HepG2 (cell line): ENCODE measurements around the gene TBL3. TPM values are rescaled to one million over a fixed set of nuclear protein-coding genes. Genes with fewer than 3 reads are reported as not detected.

Experiments used
- ARID2 ChIP-seq: sonication (generic); formaldehyde crosslinking; IDR thresholded peaks from 2 replicates; pipeline ENCODE4 v1.8.1; 2022; ENCODE audit warnings: mild to moderate bottlenecking, missing genetic modification reagents, borderline replicate concordance
- ARNT2 ChIP-seq: sonication (generic); formaldehyde crosslinking; IDR thresholded peaks from 2 replicates; pipeline ENCODE4 v1.8.0; 2022; ENCODE audit warnings: mild to moderate bottlenecking, low read depth, missing genetic modification reagents, moderate library complexity
- ATF1 ChIP-seq: IDR thresholded peaks from 2 replicates; pipeline ENCODE4 v1.6.1; 2016; ENCODE audit warnings: mild to moderate bottlenecking, control low read depth
- ELF3 ChIP-seq: IDR thresholded peaks from 2 replicates; pipeline ENCODE4 v1.6.1; 2016; ENCODE audit warnings: missing genetic modification reagents, missing compliant biosample characterization
- FOXP1 ChIP-seq, 2 experiments: fragments of 450-650 bp in 1 of 2; IDR thresholded peaks; 2 replicates each; pipeline ENCODE4 v1.6.1; 2017 to 2018; ENCODE audit warnings: antibody characterized with exemption in 1 of 2
- GLI4 ChIP-seq: sonication (generic); formaldehyde crosslinking; IDR thresholded peaks from 2 replicates; pipeline ENCODE4 v1.5.1; 2020; ENCODE audit warnings: missing genetic modification reagents, mild to moderate bottlenecking, moderate library complexity, borderline replicate concordance
- KDM5B ChIP-seq: sonication (generic); formaldehyde crosslinking; IDR thresholded peaks from 2 replicates; pipeline ENCODE4 v1.4.0; 2020; ENCODE audit warnings: missing genetic modification reagents, mild to moderate bottlenecking, borderline replicate concordance
- MIXL1 ChIP-seq: IDR thresholded peaks from 2 replicates; pipeline ENCODE4 v1.6.1; 2016
- NCOA2 ChIP-seq: sonication (generic); formaldehyde crosslinking; IDR thresholded peaks from 2 replicates; pipeline ENCODE4 v1.8.0; 2022; ENCODE audit warnings: inconsistent platforms
- NFRKB ChIP-seq: fragments of 450-650 bp; IDR thresholded peaks from 2 replicates; pipeline ENCODE4 v1.6.1; 2017
- PLRG1 ChIP-seq: fragments of 450-650 bp; conservative IDR thresholded peaks from 2 replicates; pipeline ENCODE4 v1.6.1; 2016
- RAD21 ChIP-seq: fragments of 450-650 bp; formaldehyde crosslinking; IDR thresholded peaks from 2 replicates; pipeline ENCODE4 v1.5.0; 2020; ENCODE audit warnings: mild to moderate bottlenecking
- SOX6 ChIP-seq, 2 experiments: fragments of 450-650 bp in 1 of 2; sonication (generic) in 1 of 2; formaldehyde crosslinking in 1 of 2; IDR thresholded peaks; 2 replicates each; pipeline versions ENCODE4 v1.4.0 to v1.6.1; 2017 to 2020; ENCODE audit warnings: antibody characterized with exemption in 1 of 2, mild to moderate bottlenecking in 1 of 2, missing genetic modification reagents in 1 of 2
- SPEN ChIP-seq: sonication (generic); formaldehyde crosslinking; IDR thresholded peaks from 2 replicates; pipeline ENCODE4 v1.5.1; 2020; ENCODE audit warnings: low read depth, mild to moderate bottlenecking, missing genetic modification reagents
- TEAD3 ChIP-seq: optimal IDR thresholded peaks from 2 replicates; pipeline ENCODE3; 2016; ENCODE audit warnings: borderline replicate concordance
- ZC3H13 ChIP-seq: sonication (generic); formaldehyde crosslinking; IDR thresholded peaks from 2 replicates; pipeline ENCODE4 v1.8.1; 2023; ENCODE audit warnings: mild to moderate bottlenecking, missing genetic modification reagents, moderate library complexity
- ZNF235 ChIP-seq: sonication (generic); formaldehyde crosslinking; IDR thresholded peaks from 2 replicates; pipeline ENCODE4 v1.8.1; 2023; ENCODE audit warnings: mild to moderate bottlenecking, missing genetic modification reagents, borderline replicate concordance
- ZNF605 ChIP-seq: sonication (generic); formaldehyde crosslinking; IDR thresholded peaks from 2 replicates; pipeline ENCODE4 v1.8.0; 2022; ENCODE audit warnings: mild to moderate bottlenecking, missing genetic modification reagents
- ZNF615 ChIP-seq: sonication (generic); formaldehyde crosslinking; IDR thresholded peaks from 2 replicates; pipeline ENCODE4 v1.5.0; 2020; ENCODE audit warnings: mild to moderate bottlenecking, missing genetic modification reagents, borderline replicate concordance
- ZNF766 ChIP-seq: sonication (generic); formaldehyde crosslinking; IDR thresholded peaks from 2 replicates; pipeline ENCODE4 v1.5.0; 2020; ENCODE audit warnings: missing genetic modification reagents, borderline replicate concordance
- polyA plus RNA-seq, 8 experiments: library from polyadenylated mRNA; depleted of rRNA in 3 of 8; stranded (reverse) in 7 of 8; unstranded in 1 of 8; fragments of >200 nt; fragmentation: Illumina TruSeq in 4 of 8; extraction: Trizol in 4 of 8; gene quantifications; 2 replicates each; pipeline versions ENCODE4 v1.2.1 to v1.2.3, GENCODE V29; 2011 to 2016; ENCODE audit warnings: low read depth in 4 of 8, missing spikeins in 1 of 8, mixed read lengths in 1 of 8; ENCODE audit not compliant: insufficient read depth in 1 of 8
- total RNA-seq, 5 experiments: library from RNA; depleted of rRNA; stranded (reverse); fragments of >200 nt; fragmentation: Illumina TruSeq; extraction: Trizol; gene quantifications; 2 replicates each; pipeline ENCODE4 v1.2.3, GENCODE V29; 2016; ENCODE audit warnings: low read depth in 1 of 5
- TF ChIP-seq, protein P1 (sequence below): IDR thresholded peaks from 2 replicates; pipeline ENCODE4 v1.6.1; 2016; ENCODE audit warnings: mild to moderate bottlenecking
- TF ChIP-seq, protein P2 (sequence below): sonication (generic); formaldehyde crosslinking; IDR thresholded peaks from 2 replicates; pipeline ENCODE4 v1.5.0; 2020; ENCODE audit warnings: mild to moderate bottlenecking, low read depth, missing genetic modification reagents, borderline replicate concordance
- TF ChIP-seq, protein P3 (sequence below): sonication (generic); formaldehyde crosslinking; IDR thresholded peaks from 2 replicates; pipeline ENCODE4 v1.4.0; 2020; ENCODE audit warnings: missing genetic modification reagents, borderline replicate concordance

The TBL3 gene
- total and polyA plus RNA-seq, 2 of the 13 experiments (the other 11 are each of a cell fraction or from before 2014, with no cell fraction given) = 16.8 to 38.0 TPM

DNA sequence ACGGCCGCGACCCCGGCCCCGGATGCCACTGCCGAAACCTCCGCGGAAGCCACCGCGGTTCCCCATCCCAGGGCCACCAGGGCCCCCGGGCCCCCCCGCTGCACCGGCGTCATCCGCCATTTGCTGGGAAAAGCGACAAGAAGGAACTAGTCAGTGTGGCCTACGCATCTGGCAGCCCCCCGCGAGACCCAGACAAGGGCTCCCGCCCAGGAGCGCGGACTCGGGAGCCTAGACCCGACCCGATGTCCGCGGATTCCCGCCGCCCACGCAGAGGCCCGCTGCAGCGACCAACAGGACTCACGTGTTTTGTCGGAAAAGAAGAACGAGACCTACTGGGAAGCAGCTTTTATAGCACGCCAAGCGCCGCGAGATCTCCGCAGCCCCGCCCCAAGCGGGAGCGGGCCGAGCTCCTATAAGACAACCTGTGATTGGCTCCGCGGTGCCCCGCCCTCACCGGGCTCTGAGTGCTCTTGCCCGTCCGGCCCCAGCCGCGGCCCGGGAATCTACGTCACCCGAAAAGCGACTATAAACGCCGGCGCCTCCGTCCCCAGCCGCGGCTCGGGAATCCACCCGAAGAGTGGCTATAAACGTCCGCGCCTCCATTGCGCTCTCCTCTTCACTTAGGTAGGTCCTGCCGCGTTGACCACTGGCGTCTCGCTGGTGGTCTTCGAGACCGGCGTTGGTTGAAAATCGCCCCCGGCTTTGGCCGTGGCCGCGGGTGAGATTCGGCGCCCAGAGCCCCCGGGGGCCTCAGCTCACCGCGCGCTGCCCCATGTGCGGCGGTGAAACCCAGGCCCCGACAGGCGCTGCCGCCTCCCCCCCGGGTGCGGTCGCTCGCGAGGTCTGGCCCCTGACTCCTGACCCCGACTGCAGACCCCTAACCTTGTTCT is 7.1 kb upstream of the TBL3 start, which contains the start of gene RPS2 (continued):
- TF ChIP-seq, protein P1, sequence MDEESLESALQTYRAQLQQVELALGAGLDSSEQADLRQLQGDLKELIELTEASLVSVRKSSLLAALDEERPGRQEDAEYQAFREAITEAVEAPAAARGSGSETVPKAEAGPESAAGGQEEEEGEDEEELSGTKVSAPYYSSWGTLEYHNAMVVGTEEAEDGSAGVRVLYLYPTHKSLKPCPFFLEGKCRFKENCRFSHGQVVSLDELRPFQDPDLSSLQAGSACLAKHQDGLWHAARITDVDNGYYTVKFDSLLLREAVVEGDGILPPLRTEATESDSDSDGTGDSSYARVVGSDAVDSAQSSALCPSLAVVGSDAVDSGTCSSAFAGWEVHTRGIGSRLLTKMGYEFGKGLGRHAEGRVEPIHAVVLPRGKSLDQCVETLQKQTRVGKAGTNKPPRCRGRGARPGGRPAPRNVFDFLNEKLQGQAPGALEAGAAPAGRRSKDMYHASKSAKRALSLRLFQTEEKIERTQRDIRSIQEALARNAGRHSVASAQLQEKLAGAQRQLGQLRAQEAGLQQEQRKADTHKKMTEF = peak; percentile 88
- TF ChIP-seq ELF3 = peak; percentile 74
- TF ChIP-seq TEAD3 (CRISPR knock-in tag) = peak; percentile 5
- no peak for TF ChIP-seq ZNF615 (CRISPR knock-in tag)
- TF ChIP-seq, protein P2, sequence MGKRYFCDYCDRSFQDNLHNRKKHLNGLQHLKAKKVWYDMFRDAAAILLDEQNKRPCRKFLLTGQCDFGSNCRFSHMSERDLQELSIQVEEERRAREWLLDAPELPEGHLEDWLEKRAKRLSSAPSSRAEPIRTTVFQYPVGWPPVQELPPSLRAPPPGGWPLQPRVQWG = no peak
- no peak for TF ChIP-seq ARID2 (CRISPR knock-in tag)
- TF ChIP-seq ZC3H13 = peak; percentile 74
- TF ChIP-seq SPEN (CRISPR knock-in tag) = peak; percentile 99
- TF ChIP-seq ZNF766 (CRISPR knock-in tag) = peak; percentile 53; the same call in 1 of the 2 replicates
- peak; percentile 23; the same call in 1 of the 2 replicates for TF ChIP-seq ZNF605
- no peak for TF ChIP-seq MIXL1
- TF ChIP-seq ATF1 (CRISPR knock-in tag) = peak; percentile 96
- peak; percentile 42; the same call in 1 of the 2 replicates for TF ChIP-seq KDM5B (CRISPR knock-in tag)
- TF ChIP-seq NFRKB = no peak
- peak; percentile 25 for TF ChIP-seq RAD21
- TF ChIP-seq SOX6 (IDR thresholded peaks at IDR 0.05) = no peak
- peak; percentile 17; the same call in 1 of the 2 replicates for TF ChIP-seq SOX6 (CRISPR knock-in tag; IDR thresholded peaks at IDR 0.05)
- no peak for TF ChIP-seq GLI4 (CRISPR knock-in tag)
- TF ChIP-seq, protein P3, sequence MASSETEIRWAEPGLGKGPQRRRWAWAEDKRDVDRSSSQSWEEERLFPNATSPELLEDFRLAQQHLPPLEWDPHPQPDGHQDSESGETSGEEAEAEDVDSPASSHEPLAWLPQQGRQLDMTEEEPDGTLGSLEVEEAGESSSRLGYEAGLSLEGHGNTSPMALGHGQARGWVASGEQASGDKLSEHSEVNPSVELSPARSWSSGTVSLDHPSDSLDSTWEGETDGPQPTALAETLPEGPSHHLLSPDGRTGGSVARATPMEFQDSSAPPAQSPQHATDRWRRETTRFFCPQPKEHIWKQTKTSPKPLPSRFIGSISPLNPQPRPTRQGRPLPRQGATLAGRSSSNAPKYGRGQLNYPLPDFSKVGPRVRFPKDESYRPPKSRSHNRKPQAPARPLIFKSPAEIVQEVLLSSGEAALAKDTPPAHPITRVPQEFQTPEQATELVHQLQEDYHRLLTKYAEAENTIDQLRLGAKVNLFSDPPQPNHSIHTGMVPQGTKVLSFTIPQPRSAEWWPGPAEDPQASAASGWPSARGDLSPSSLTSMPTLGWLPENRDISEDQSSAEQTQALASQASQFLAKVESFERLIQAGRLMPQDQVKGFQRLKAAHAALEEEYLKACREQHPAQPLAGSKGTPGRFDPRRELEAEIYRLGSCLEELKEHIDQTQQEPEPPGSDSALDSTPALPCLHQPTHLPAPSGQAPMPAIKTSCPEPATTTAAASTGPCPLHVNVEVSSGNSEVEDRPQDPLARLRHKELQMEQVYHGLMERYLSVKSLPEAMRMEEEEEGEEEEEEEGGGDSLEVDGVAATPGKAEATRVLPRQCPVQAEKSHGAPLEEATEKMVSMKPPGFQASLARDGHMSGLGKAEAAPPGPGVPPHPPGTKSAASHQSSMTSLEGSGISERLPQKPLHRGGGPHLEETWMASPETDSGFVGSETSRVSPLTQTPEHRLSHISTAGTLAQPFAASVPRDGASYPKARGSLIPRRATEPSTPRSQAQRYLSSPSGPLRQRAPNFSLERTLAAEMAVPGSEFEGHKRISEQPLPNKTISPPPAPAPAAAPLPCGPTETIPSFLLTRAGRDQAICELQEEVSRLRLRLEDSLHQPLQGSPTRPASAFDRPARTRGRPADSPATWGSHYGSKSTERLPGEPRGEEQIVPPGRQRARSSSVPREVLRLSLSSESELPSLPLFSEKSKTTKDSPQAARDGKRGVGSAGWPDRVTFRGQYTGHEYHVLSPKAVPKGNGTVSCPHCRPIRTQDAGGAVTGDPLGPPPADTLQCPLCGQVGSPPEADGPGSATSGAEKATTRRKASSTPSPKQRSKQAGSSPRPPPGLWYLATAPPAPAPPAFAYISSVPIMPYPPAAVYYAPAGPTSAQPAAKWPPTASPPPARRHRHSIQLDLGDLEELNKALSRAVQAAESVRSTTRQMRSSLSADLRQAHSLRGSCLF (CRISPR knock-in tag) = no peak
- TF ChIP-seq ARNT2 (CRISPR knock-in tag) = peak; percentile 87
- TF ChIP-seq ZNF235 (CRISPR knock-in tag) = 0 out of 2 replicates have a peak, but pooled peaks have one; percentile 79
- no peak for TF ChIP-seq FOXP1 (IDR thresholded peaks at IDR 0.05)
- TF ChIP-seq FOXP1 (CRISPR knock-in tag; IDR thresholded peaks at IDR 0.05) = no peak
- no peak for TF ChIP-seq PLRG1
- peak; percentile 50; the same call in 1 of the 2 replicates for TF ChIP-seq NCOA2 (CRISPR knock-in tag)
